COLO668 (cell line): Measurements from ENCODE around the gene SCAF1.

Source experiments
- DNase-seq: peaks from one replicate; lab custom pipeline; 2025; ENCODE audit not compliant: unreplicated experiment; lab: John Stamatoyannopoulos, UW

The SCAF1 gene

DNA sequence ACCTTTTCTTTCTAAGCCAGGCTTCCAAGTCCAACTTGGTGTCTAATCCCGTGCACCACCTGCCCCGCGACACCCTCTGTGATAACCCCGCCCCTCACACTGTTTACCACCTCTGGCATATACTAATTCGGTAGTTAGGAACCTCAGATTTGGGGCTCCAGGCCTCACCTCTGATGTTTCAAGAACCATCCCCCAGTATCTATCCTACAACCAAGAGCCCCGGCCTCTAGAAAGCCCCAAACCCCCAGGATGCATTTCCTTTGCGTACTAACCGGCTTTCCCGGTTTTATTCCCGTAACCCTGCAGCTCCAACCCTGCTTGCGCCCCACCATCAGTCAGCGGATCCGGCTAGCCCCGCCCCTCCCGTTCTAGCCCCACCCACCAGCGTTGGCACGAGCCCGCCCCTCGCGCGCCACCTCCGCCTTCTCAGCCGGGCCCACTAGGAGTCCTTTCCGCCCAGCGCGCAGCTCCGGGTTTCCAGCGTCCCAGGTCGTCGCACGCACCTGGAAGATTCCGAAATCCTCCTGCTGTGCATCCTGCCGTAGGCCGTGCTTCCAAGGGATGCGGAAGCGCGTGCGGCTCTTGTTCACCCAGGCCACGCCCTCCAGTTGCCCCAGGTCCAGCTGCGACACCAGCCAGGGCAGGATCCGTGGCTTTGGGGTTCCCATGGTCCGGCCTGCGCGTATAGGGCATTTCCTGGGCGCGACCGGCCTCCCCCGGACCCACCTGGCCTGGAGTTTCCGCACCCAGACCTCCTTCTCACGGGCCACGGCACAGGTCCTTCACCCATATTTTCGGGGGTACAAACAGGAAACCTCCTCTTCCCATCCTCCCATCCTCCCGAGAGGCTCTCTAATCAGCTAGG lies 22.4 kb downstream of the SCAF1 start:
- peak; percentile 92 for DNase-seq

DNA sequence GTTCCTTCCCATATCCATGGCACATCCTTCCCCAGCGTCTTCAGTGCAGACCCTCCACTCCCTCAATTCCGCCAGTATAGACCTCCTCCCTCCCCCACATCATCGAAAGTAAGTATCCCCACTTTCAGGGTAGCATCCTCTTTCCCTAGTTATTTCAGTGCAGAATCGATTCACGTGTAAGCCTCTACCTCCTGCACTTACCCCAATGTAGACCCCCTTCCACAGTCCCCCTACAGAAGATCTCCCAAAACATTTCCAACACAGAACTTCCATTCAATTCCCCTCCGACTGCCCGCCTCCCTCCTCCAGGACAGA lies 23.0 kb downstream of the SCAF1 start:
- DNase-seq, result no peak

DNA sequence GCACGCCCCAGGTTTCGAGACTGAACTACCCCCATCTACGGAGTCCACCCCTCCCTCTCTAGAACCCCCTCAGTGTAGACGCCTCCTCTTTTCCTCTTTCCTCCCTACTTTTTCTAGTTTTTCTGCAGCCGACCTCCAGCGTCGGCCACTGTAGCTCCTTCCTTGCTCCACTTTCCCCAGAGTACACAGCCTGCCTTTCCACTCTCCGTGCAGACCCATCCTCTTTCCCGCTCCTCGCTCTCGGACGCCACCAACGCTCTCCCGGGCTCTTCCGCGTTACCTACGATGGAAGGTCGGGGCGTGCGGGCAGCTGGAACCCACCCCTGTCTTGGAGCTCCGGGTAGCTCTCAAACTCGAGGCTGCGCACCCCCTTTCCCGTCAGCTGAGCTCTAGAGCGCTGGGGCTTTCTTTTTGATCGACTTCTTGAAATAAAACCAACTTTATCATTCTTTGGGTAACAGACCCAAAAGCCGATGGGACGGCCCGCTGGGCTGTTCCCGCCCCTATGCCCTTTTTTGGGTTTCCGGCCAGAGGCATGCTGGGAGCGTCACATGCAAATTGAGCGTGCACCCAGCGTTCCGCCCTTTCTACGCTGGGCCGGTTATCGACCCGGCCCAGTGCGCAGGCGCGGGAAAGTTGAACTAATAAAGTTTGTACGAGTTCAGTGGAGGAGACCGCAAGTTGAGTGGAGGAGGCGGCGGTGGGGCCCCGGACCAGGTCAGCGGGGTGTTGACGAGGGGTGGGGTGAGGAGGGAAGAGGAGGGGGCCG lies 23.5 kb downstream of the SCAF1 start, which contains the start of the genes BCL2L12 and IRF3:
TSS of gene BCL2L12 (plus strand) at position 583 of the 769 bp plus-strand sequence. CDS start 760 bp downstream, outside the sequence.
TSS of gene IRF3 (minus strand) at position 507 of the 769 bp plus-strand sequence. CDS start 1,019 bp downstream, outside the sequence.
- DNase-seq, result peak; percentile 92

GRCh38 chr19:49666120-49666444 lies 24.1 kb downstream of the SCAF1 start:
- DNase-seq, result no peak

GRCh38 chr19:49667473-49667872 lies 25.5 kb downstream of the SCAF1 start:
- DNase-seq, result no peak

DNA sequence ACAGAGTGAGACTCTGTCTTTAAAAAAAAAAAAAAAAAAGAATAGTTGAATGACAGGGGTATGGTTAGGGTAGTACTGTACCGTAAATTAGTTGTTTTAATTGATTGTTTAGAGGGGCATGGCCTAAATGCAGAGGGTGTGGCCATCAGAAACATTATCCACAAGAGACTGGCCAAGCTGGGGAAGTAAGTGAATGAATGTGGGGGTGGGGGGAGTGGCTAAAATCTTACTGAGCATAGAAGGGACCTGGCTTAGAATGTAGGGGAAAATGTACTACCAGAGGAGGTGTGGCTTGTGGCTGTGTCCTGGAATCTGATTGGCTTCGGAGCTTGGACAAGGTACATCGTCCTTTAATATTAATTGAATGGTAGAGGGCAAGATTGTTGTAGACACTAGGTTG lies 27.5 kb downstream of the SCAF1 start:
- DNase-seq, result no peak

DNA sequence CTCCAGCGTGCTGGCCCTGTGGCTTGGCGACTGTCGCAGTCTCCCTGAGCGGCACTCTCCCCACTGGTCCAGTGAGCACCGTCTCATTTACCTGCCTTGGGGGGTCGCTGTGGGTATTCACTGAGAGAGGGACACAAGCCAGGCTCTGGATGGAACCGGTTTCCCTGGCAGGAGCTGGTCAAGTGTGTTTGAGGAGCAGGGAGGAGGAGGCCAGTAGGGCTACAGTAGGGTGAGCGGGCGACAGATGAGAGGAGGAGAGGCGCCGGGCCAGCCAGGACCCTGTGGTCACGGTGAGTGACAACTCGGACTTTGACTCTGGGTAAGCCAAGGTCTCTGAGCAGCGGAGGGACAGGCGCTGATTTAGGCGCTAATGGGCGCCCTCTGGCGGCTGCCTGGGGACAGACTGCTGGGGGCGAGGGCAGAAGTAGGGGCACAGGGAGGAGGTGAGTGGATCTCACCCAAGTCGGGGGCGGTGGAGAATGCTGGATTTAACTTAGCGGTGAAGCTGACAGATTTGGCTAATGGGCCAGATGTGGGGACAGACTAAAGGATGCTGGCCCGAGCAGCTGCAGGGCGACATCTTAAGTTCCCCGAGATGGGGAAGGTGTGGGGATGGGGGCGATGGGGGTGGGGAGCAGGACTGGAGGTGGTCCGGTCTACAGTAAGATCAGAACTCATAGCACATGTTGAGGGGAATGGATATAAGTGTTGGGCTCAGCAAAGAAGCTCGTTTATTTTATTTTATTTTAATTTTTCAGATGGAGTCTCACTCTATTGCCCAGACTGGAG lies 30.3 kb downstream of the SCAF1 start:
- peak; percentile 87 for DNase-seq

- DNase-seq, result peak; percentile 89
Measured at GRCh38 chr19:49676136-49676783, 34.3 kb downstream of the SCAF1 start.

GRCh38 chr19:49676784-49677230 lies 34.8 kb downstream of the SCAF1 start:
- DNase-seq, result peak; percentile 99

DNA sequence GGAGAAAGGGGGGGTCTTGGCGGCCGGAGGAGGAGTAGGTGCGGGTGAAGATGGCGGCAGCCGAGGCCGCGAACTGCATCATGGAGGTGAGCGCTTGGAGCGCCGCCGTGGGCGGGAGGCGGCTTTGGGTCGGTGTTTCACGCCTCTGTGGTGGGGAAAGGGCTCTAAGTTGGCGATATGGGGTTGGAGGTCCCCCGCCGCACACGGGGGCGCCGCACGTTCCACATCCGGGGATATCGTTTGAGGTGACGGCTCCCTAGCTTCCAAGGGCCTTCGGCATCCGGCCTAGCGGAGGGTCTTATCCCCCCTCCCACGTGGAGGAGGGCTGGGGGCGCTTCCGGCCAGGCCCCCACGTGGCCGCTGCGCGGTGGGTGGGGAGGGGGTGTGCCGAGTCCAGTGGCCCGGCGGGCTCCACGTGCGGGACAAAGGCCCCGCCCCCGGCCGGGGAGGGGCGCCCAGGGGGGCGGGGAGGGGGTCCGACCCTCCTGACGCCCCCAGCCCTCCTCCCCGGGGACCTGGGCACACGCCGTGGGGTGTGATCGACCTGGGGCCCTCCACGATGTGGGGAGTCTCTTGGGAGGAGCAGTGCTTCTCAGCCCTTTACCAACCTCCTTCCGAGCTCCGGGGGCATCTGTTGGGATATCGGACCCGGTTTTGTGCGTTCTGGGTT lies 35.4 kb downstream of the SCAF1 start, which contains the start of gene PRMT1:
TSS of gene PRMT1 (plus strand) at position 41 of the 670 bp plus-strand sequence. CDS start at position 51, 10 bp downstream.
- DNase-seq, result peak; percentile 62

- DNase-seq, result peak; percentile 78
Measured at GRCh38 chr19:49677901-49678674, 36.1 kb downstream of the SCAF1 start.

DNA sequence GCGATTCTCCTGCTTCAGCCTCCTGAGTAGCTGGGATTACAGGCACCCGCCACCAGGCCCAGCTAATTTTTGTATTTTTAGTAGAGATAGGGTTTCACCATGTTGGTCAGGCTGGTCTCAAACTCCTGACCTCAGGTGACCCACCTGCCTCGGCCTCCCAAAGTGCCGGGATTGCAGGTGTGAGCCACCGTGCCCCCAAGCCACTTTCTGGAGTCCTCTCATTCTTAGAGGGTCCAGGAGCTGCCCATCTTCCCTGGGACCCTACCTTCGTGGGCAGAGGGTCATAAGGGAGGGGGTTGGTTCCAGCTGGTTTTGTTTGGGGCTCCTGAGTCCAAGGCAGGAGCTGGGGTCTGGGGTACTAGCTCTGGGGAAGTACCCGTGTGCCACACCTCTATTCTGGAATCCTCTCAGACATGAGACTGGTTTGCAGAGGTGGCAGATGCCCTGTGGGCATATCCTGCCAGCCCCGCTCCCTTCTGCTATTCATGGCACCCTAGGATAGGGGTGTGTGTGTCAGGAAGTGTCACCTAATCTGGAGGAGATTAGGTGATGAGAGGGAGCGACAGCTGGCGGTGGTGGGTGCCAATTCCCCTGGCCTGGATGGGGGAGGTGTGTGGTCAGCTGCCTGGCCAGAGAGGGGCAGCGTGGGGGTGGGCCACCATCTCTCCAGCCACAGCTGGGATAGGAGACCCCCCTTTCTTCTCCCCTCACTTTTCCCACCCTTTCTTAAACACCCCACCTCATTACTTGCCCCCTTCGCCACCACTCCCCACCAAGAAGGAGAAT lies 37.2 kb downstream of the SCAF1 start:
- peak; percentile 60 for DNase-seq

- no peak for DNase-seq
Measured at GRCh38 chr19:49679771-49680413, 37.9 kb downstream of the SCAF1 start.

- DNase-seq, result peak; percentile 85
Measured at GRCh38 chr19:49680421-49681351, 38.7 kb downstream of the SCAF1 start.

DNA sequence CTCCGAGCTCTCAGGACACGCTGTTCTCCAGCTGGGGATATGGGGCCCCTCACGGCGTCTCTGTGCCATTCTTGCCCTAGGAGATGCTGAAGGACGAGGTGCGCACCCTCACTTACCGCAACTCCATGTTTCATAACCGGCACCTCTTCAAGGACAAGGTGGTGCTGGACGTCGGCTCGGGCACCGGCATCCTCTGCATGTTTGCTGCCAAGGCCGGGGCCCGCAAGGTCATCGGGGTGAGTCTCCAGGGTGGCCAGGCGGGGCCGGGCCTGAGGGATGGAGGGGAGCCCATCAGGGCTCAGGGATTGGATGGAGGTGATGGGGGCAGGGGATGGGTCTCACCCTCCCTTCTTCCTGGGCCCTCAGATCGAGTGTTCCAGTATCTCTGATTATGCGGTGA lies 39.8 kb downstream of the SCAF1 start:
- DNase-seq, result no peak

DNA sequence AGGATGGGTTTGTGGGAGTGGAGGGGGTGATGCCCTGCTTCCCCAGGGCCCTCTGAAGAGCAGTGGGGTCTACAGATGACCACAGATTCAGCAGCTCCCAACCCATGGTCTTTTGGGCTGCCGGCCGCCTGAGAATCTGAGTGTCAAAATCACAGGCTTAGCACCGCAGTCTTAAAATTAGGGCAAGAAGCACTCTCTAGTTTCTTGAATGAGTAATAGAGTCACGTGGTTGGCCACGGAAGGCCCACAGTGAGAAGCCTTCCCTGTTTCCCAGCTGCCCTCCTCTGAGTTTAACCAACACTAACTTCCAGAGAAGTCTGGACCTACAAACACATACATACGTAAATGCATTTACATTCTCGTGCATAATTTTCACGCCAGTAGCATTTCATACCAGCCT lies 40.3 kb downstream of the SCAF1 start:
- DNase-seq, result no peak

DNA sequence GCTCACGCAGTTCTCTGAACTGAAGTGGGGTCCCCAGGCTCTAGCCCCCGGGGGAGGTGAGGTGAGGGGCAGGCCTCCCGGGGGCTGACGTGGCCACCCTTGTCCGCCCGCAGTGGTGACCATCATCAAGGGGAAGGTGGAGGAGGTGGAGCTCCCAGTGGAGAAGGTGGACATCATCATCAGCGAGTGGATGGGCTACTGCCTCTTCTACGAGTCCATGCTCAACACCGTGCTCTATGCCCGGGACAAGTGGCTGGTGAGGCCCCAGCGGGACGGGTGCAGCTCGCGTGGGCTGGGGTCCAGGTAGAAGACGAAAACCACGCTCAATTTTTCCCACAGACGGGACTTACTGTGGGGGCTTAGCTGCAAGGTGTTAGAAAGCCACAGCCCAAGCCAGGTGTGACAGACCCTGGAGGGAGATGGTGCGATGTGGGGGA lies 41.8 kb downstream of the SCAF1 start:
- DNase-seq, result no peak
